OCI-LY7 (cell line): ENCODE data around the gene PKHD1.

Experiments
- EZH2phosphoT487 ChIP-seq: fragments of 200-600 bp; sonication (generic); IDR thresholded peaks from 2 replicates; pipeline ENCODE4 v1.6.1; 2018; ENCODE audit warnings: low read depth, borderline replicate concordance, mild to moderate bottlenecking, mixed run types, antibody characterized with exemption, low read length, moderate library complexity, mixed read lengths
- TF ChIP-seq, protein P1 (sequence below): fragments of 200-600 bp; sonication (generic); conservative IDR thresholded peaks from 2 replicates; pipeline ENCODE4 v1.5.1; 2014; ENCODE audit warnings: mild to moderate bottlenecking, antibody characterized with exemption, low read length, moderate library complexity, mixed read lengths

DNA sequence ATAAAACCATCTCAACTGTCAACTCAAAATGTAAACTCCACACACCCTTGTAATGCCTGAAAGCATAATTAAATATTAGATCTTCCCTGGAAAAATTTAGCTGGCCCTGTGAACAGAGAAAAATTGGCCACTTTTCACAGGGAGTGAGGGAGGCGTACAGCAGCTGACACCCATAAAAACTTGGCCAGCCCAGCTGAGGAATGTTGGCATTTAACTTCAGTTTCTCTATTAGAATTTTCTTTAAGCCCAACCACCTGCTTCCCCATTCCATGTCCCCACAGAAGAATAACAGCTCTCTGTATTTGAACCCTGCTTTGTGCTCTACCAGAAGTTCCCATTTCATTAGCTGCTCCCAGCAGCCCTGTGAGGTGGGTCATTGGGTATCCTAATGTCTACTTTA is 41.0 kb downstream of the PKHD1 start:
- TF ChIP-seq, protein P1, sequence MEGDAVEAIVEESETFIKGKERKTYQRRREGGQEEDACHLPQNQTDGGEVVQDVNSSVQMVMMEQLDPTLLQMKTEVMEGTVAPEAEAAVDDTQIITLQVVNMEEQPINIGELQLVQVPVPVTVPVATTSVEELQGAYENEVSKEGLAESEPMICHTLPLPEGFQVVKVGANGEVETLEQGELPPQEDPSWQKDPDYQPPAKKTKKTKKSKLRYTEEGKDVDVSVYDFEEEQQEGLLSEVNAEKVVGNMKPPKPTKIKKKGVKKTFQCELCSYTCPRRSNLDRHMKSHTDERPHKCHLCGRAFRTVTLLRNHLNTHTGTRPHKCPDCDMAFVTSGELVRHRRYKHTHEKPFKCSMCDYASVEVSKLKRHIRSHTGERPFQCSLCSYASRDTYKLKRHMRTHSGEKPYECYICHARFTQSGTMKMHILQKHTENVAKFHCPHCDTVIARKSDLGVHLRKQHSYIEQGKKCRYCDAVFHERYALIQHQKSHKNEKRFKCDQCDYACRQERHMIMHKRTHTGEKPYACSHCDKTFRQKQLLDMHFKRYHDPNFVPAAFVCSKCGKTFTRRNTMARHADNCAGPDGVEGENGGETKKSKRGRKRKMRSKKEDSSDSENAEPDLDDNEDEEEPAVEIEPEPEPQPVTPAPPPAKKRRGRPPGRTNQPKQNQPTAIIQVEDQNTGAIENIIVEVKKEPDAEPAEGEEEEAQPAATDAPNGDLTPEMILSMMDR = no peak
- TF ChIP-seq EZH2phosphoT487 = no peak
